Cerebellar nuclear complex (tissue), 1 donor: ENCODE data around the gene RRM1.
"Not testable (repeated sequence)": the region's sequence is repeated elsewhere in the genome, so short reads cannot be mapped to it uniquely, and the experiment has no call there.

ENCODE experiments used
- DNase-seq, 2 experiments: peaks; one replicate each; lab custom pipeline; 2025; lab: John Stamatoyannopoulos, UW

Gene RRM1

GRCh38 chr11:4094348-4095291, at the start of gene RRM1:
Gene RRM1 (plus strand): TSS chr11:4094799. CDS start chr11:4095013, 214 bp downstream.
- DNase-seq = peak; percentile 87 to 90

GRCh38 chr11:4044976-4045646, 49.5 kb upstream of the RRM1 start:
- DNase-seq = no peak

GRCh38 chr11:4048340-4048739, 46.3 kb upstream of the RRM1 start:
- no peak for DNase-seq

GRCh38 chr11:4049006-4049405, 45.6 kb upstream of the RRM1 start:
- DNase-seq = no peak

- no peak for DNase-seq
Observed at GRCh38 chr11:4050138-4050537, 44.5 kb upstream of the RRM1 start.

- DNase-seq = not testable (repeated sequence)
Observed at GRCh38 chr11:4053200-4053599, 41.4 kb upstream of the RRM1 start.

GRCh38 chr11:4054643-4055042, 40.0 kb upstream of the RRM1 start:
- no peak for DNase-seq

- DNase-seq = no peak
Observed at GRCh38 chr11:4059424-4059823, 35.2 kb upstream of the RRM1 start.

GRCh38 chr11:4060182-4060923, 34.2 kb upstream of the RRM1 start:
- DNase-seq = no peak

- no peak for DNase-seq
Observed at GRCh38 chr11:4061700-4062099, 32.9 kb upstream of the RRM1 start.

GRCh38 chr11:4063348-4063747, 31.3 kb upstream of the RRM1 start:
- DNase-seq = no peak

- no peak for DNase-seq
Observed at GRCh38 chr11:4064278-4064955, 30.2 kb upstream of the RRM1 start.

- DNase-seq = no peak
Observed at GRCh38 chr11:4065086-4065485, 29.5 kb upstream of the RRM1 start.

GRCh38 chr11:4065601-4066377, 28.8 kb upstream of the RRM1 start:
- DNase-seq = peak in 1 of 2 experiments; percentile 4

- DNase-seq = no peak
Observed at GRCh38 chr11:4066910-4067309, 27.7 kb upstream of the RRM1 start.

GRCh38 chr11:4068962-4069361, 25.6 kb upstream of the RRM1 start:
- DNase-seq = no peak

- no peak for DNase-seq
Observed at GRCh38 chr11:4071325-4071724, 23.3 kb upstream of the RRM1 start.

- no peak for DNase-seq
Observed at GRCh38 chr11:4071914-4072313, 22.7 kb upstream of the RRM1 start.

- DNase-seq = peak in 1 of 2 experiments; percentile 60
Observed at GRCh38 chr11:4072668-4073285, 21.8 kb upstream of the RRM1 start.

GRCh38 chr11:4074266-4074665, 20.3 kb upstream of the RRM1 start:
- no peak for DNase-seq

- DNase-seq = no peak
Observed at GRCh38 chr11:4076774-4077173, 17.8 kb upstream of the RRM1 start.
